Erythroblast (primary cell): Measurements from ENCODE around the gene FAF2.

Experiments
- GATA1 ChIP-seq: IDR thresholded peaks from 2 replicates; pipeline ENCODE4 v1.6.1; 2011; ENCODE audit warnings: low read depth, mild to moderate bottlenecking, control low read depth, low read length, moderate library complexity
- POLR2A ChIP-seq: IDR thresholded peaks from 2 replicates; pipeline ENCODE4 v1.6.1; 2011; ENCODE audit warnings: mild to moderate bottlenecking, low read length

DNA sequence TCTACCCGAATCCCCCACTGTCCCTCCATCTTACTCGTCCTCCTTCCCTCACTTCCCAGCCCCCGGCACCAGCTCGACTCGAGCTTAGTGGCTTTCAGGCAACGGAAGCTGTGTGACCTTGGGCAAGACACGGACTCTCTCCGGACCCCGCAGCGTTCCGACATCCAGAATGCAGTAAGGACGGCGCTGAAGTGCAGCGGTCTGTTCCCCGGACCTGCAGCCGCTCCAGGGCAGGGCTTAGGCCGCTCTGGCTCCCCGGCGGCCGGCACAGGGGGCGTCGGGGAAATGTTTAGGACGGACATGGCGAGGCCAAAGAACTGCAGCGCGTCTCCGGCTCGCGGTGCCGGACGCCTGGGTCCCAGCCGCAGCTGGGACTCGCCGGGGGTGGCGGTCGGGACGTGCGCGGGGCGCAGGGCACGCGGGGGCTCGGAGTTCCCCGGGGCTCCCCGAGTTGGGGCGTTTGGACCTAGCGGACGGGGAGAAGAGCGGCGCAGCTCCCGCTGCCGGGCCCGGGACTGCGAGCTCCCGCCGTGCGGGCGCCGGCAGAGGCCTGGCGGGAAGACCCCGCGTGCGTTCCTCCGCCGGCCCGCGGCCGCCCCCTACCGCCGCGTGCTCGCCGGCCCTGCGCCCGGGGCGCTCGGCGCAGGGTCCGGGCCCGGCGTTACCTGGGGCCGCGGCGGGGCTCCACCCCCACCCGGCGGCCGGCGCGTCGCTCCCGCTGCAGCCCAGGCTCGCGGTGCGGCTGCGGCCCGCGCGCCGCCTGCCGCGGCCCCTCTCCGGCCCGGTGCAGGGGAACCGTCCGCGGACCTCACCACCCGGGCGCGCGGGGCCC, 94.6 kb downstream of the FAF2 start:
- TF ChIP-seq POLR2A (no peak), GATA1 (no peak)
